NCI-H1694 treated with DMSO at 0.1 percent for 48 hours (cell line): ENCODE measurements around the gene ALDH1A3.

ENCODE experiments used
- DNase-seq: peaks from one replicate; lab custom pipeline; 2025; lab: John Stamatoyannopoulos, UW

ALDH1A3 gene

DNA sequence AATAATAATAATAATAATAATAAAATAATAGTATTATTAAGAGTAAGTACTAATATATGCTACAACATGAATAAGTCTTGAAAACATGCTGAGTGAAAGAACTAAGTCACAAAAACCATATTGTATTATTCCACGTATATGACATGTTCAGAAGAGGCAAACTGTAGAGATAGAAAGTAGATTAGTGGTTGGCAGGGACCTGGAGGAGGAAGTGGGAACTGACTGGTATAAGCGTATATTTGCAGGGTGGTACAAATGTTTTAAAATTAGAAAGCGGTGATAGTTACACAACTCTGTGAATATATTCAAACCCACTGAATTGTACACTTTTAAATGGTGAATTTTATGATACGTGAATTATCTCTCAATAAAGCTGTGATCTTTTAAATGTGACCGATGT, 72.3 kb downstream of the ALDH1A3 start:
- no peak for DNase-seq

DNA sequence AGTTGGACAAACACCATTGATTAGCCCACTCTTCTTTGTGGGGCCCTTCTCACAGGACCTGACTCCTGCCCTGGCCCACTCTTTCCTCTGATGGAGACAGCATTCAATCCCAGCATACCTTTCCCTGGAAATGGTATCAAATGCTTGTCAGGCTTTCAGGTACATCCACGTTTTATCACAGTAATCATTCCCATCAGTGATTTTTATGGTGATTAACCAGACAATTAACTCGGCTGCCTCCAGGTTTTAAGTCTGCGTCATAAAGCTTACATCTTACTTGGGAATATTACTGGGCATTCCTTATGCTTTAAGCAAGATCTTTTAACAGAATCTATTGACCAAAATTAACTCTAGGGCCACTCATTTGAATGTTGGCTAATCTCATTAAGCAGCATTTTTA, 72.9 kb downstream of the ALDH1A3 start:
- no peak for DNase-seq

DNA sequence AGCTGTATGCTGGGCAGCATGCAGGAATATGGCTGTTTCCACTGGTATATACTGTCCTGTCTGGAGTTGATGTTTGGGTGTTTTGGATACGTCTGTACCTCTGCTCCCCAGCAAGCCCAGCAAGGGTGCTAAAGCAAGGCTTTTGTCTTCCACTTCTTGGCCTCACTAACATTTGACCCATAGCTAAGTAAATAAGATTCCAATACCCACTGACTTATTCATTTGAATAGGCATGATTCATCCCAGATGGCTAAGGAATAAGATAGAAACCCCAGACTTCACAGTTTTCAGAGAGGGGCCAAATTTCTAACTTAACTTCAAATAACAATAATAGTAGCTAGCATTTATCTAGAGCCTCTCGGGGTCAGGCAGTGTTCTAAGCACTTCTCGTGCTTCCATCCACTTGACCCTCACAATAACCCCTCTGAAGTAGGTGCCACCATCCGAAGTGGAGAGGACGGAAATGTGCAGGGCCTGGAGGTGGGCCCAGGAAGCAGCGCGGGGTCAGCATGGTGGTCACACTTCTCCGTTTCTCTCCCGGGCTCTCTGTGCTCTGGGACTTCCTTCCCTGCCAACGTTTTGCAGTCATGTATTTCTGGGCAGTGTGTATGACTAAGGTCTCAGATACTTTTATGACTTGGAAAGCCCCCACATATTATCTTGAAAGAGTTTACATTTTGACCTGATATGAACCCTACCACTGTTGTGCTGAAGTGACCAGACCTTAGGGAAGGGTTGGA, 78.9 kb downstream of the ALDH1A3 start:
- DNase-seq, result no peak

DNA sequence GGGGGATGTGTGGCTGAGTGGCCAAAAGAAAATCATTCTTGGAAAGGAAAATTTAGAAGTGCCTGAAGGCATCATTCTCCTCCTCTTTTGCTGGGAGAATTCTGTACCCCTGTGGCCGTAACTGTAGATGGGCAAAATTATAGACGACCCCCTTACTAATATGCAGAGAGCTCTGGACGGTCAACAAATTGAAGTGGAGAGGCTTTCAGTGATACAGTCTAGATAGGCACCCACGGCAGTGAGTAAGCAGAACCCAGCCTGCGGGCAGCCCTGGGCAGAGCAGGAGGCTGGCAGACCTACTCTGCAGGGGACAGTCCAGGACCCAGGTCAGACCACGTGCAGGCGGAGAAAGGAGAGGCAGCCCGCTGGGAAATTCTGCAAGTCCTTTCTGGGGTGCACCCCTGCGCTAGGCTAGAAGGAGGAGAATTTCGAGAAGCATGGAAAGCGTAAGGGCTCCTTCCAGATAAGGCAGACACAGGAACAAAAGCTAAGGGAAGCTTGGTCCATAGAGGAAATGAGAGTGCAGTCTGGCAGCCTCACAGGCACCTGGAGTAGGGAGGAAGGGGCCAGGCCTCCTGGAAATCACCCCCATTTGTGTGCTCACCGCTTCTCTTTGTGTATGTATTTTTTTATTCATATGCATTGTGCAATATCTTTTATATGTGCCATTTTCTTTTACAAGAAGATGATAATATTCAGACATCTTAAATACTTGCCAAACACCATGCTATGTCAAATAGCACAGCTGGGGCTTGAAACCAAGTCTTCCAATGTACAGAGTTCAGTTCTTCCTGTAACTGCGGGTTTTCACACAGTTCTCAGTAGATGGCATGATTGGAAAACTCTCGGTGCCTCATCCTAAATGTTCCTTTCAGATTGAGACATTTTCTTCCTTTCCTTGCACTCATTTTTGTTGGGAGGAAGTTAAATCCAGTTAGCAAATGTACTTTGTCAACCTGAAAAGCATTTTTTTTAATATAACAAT, 79.7 kb downstream of the ALDH1A3 start:
- DNase-seq, result no peak
